HEK293 (cell line): ENCODE data around the gene RAB23.
A peak's percentile ranks its signal among the peaks of the same experiment; 100 is the strongest.

Experiments
- CTCF ChIA-PET: fragments of 350-600 bp; formaldehyde crosslinking; extraction: SDS; loops from one replicate; lab custom pipeline; 2021; ENCODE audit warnings: antibody characterized with exemption; lab: Yijun Ruan, JAX
- POLR2A ChIA-PET: fragments of 300-600 bp; formaldehyde crosslinking; extraction: SDS; loops from one replicate; lab custom pipeline; 2020; ENCODE audit warnings: antibody characterized with exemption, inconsistent platforms; lab: Yijun Ruan, JAX
- H3K27ac ChIP-seq: fragments of 200-500 bp; sonication (Bioruptor generic); 2 replicates; pipeline ENCODE4 v1.5.1; 2014; ENCODE audit warnings: low read depth, low read length, control low read depth, inconsistent platforms; ENCODE audit errors: extremely low read depth
- H3K36me3 ChIP-seq, 2 experiments: fragments of 200-500 bp in 1 of 2; sonication (Bioruptor generic) in 1 of 2; 1 replicate in 1 of 2; 2 replicates in 1 of 2; pipeline ENCODE4 v1.5.1; 2014 to 2017; ENCODE audit warnings: inconsistent platforms in 2 of 2, low read length in 2 of 2; ENCODE audit not compliant: control insufficient read depth in 2 of 2, insufficient read depth in 1 of 2
- H3K4me1 ChIP-seq: fragments of 200-500 bp; sonication (Bioruptor generic); 2 replicates; pipeline ENCODE4 v1.5.1; 2014; ENCODE audit warnings: mild to moderate bottlenecking, low read length, inconsistent platforms; ENCODE audit not compliant: control insufficient read depth, insufficient read depth
- H3K4me3 ChIP-seq: 2 replicates; pipeline ENCODE4 v1.5.1; 2011; ENCODE audit warnings: low read depth, mild to moderate bottlenecking, control low read depth, low read length, moderate library complexity
- H3K9me3 ChIP-seq: fragments of 200-500 bp; sonication (Bioruptor generic); 2 replicates; pipeline ENCODE4 v1.5.1; 2014; ENCODE audit warnings: low read depth, low read length, inconsistent platforms; ENCODE audit not compliant: control insufficient read depth, insufficient read depth
- HOXA7 ChIP-seq: sonication (generic); formaldehyde crosslinking; IDR thresholded peaks from 2 replicates; pipeline ENCODE4 v1.8.1; 2022; ENCODE audit warnings: missing genetic modification reagents, borderline replicate concordance
- KLF17 ChIP-seq: fragments of 450-650 bp; formaldehyde crosslinking; IDR thresholded peaks from 2 replicates; pipeline ENCODE4 v1.5.1; 2016; ENCODE audit warnings: missing biosample characterization, missing genetic modification characterization
- KLF7 ChIP-seq: fragments of 450-650 bp; formaldehyde crosslinking; IDR thresholded peaks from 2 replicates; pipeline ENCODE4 v1.5.1; 2016; ENCODE audit warnings: missing biosample characterization, missing genetic modification characterization, borderline replicate concordance
- RBAK ChIP-seq: fragments of 450-650 bp; formaldehyde crosslinking; IDR thresholded peaks from 2 replicates; pipeline ENCODE4 v1.5.1; 2016; ENCODE audit warnings: missing biosample characterization, missing genetic modification characterization
- REPIN1 ChIP-seq: fragments of 450-650 bp; formaldehyde crosslinking; IDR thresholded peaks from 2 replicates; pipeline ENCODE4 v1.5.1; 2017; ENCODE audit warnings: missing biosample characterization, missing genetic modification characterization, low read depth
- SALL2 ChIP-seq: fragments of 450-650 bp; formaldehyde crosslinking; IDR thresholded peaks from 2 replicates; pipeline ENCODE4 v1.5.0; 2017; ENCODE audit warnings: missing biosample characterization, mild to moderate bottlenecking, missing genetic modification characterization, borderline replicate concordance
- SETDB1 ChIP-seq: IDR thresholded peaks from one replicate; pipeline ENCODE4 v1.6.1; 2017; ENCODE audit warnings: mild to moderate bottlenecking, low read length, moderate library complexity, mixed read lengths; ENCODE audit not compliant: insufficient read length
- TRIM28 ChIP-seq: IDR thresholded peaks from 2 replicates; pipeline ENCODE4 v1.6.1; 2011; ENCODE audit warnings: low read length, control low read depth, borderline replicate concordance
- ZBTB17 ChIP-seq: fragments of 450-650 bp; formaldehyde crosslinking; IDR thresholded peaks from 2 replicates; pipeline ENCODE4 v1.5.1; 2016; ENCODE audit warnings: missing biosample characterization, missing genetic modification characterization
- ZNF140 ChIP-seq: fragments of 450-650 bp; formaldehyde crosslinking; IDR thresholded peaks from 2 replicates; pipeline ENCODE4 v1.5.1; 2016; ENCODE audit warnings: missing biosample characterization, missing genetic modification characterization
- ZNF146 ChIP-seq: fragments of 450-650 bp; formaldehyde crosslinking; IDR thresholded peaks from 2 replicates; pipeline ENCODE4 v1.5.1; 2016; ENCODE audit warnings: missing biosample characterization, missing genetic modification characterization
- ZNF169 ChIP-seq: fragments of 450-650 bp; formaldehyde crosslinking; IDR thresholded peaks from 2 replicates; pipeline ENCODE4 v1.5.1; 2016; ENCODE audit warnings: missing biosample characterization, missing genetic modification characterization
- ZNF2 ChIP-seq: fragments of 450-650 bp; formaldehyde crosslinking; IDR thresholded peaks from 2 replicates; pipeline ENCODE4 v1.5.1; 2016; ENCODE audit warnings: missing biosample characterization, missing genetic modification characterization
- ZNF202 ChIP-seq: fragments of 450-650 bp; formaldehyde crosslinking; IDR thresholded peaks from 2 replicates; pipeline ENCODE4 v1.5.1; 2016; ENCODE audit warnings: missing biosample characterization, missing genetic modification characterization, borderline replicate concordance
- ZNF248 ChIP-seq: fragments of 450-650 bp; formaldehyde crosslinking; IDR thresholded peaks from 2 replicates; pipeline ENCODE4 v1.5.1; 2017; ENCODE audit warnings: missing biosample characterization, missing genetic modification characterization
- ZNF26 ChIP-seq: fragments of 450-650 bp; formaldehyde crosslinking; IDR thresholded peaks from 2 replicates; pipeline ENCODE4 v1.5.1; 2016; ENCODE audit warnings: missing biosample characterization, missing genetic modification characterization
- ZNF266 ChIP-seq: fragments of 450-650 bp; formaldehyde crosslinking; IDR thresholded peaks from 2 replicates; pipeline ENCODE4 v1.5.1; 2016; ENCODE audit warnings: missing biosample characterization, missing genetic modification characterization, low read depth
- ZNF350 ChIP-seq: fragments of 450-650 bp; formaldehyde crosslinking; IDR thresholded peaks from 2 replicates; pipeline ENCODE4 v1.5.0; 2017; ENCODE audit warnings: missing biosample characterization, mild to moderate bottlenecking, missing genetic modification characterization
- ZNF394 ChIP-seq: fragments of 450-650 bp; formaldehyde crosslinking; IDR thresholded peaks from 2 replicates; pipeline ENCODE4 v1.5.1; 2016; ENCODE audit warnings: missing biosample characterization, missing genetic modification characterization, mild to moderate bottlenecking, moderate library complexity, borderline replicate concordance
- ZNF404 ChIP-seq: fragments of 450-650 bp; formaldehyde crosslinking; IDR thresholded peaks from 2 replicates; pipeline ENCODE4 v1.5.1; 2017; ENCODE audit warnings: missing biosample characterization, missing genetic modification characterization
- ZNF416 ChIP-seq: fragments of 450-650 bp; formaldehyde crosslinking; IDR thresholded peaks from 2 replicates; pipeline ENCODE4 v1.5.1; 2016; ENCODE audit warnings: missing biosample characterization, missing genetic modification characterization
- ZNF529 ChIP-seq: fragments of 450-650 bp; formaldehyde crosslinking; IDR thresholded peaks from 2 replicates; pipeline ENCODE4 v1.5.1; 2017; ENCODE audit warnings: missing genetic modification characterization, missing biosample characterization; ENCODE audit not compliant: insufficient replicate concordance
- ZNF600 ChIP-seq: fragments of 450-650 bp; formaldehyde crosslinking; IDR thresholded peaks from 2 replicates; pipeline ENCODE4 v1.5.1; 2016; ENCODE audit warnings: missing biosample characterization, missing genetic modification characterization
- ZNF626 ChIP-seq: fragments of 450-650 bp; sonication (Bioruptor Pico); formaldehyde crosslinking; IDR thresholded peaks from 2 replicates; pipeline ENCODE4 v1.5.1; 2018; ENCODE audit warnings: missing biosample characterization, missing genetic modification characterization, inconsistent platforms
- ZNF660 ChIP-seq: fragments of 450-650 bp; IDR thresholded peaks from 2 replicates; pipeline ENCODE4 v1.5.1; 2018; ENCODE audit warnings: missing biosample characterization, mild to moderate bottlenecking, missing genetic modification characterization
- ZNF768 ChIP-seq: fragments of 450-650 bp; formaldehyde crosslinking; IDR thresholded peaks from 2 replicates; pipeline ENCODE4 v1.5.1; 2018; ENCODE audit warnings: missing biosample characterization, mild to moderate bottlenecking, missing genetic modification characterization

Gene RAB23

GRCh38 chr6:57220083-57220703 is 1.9 kb downstream of the RAB23 start (continued):
- no peak for TF ChIP-seq ZNF2 (tag by site-specific recombination)
- TF ChIP-seq ZNF266 (tag by site-specific recombination) = no peak

GRCh38 chr6:57217270-57217669 is 4.8 kb downstream of the RAB23 start:
- Histone ChIP-seq H3K36me3 (peaks cover 0 to 7% of the 10 kb centered on the region in 2 experiments; a peak in 1 of 3 replicates), H3K4me3 (no peak overlapping the region), H3K27ac (no peak overlapping the region), H3K9me3 (no peaks in the 10 kb centered on the region), H3K4me1 (no peaks in the 10 kb centered on the region)
- CTCF ChIA-PET = interaction anchor here (0.5 to 0.7 kb wide), 4 partner anchors 9 to 257 kb away, joined by 3 to 4 read pairs (median 3); no protein-coding TSS in a partner anchor
- POLR2A ChIA-PET = no interaction called here
- TF ChIP-seq ZNF202 (tag by site-specific recombination) = 0 out of 2 replicates have a peak, but pooled peaks have one; percentile 26
- TF ChIP-seq ZNF248 = no peak

GRCh38 chr6:57216235-57217101 is 5.6 kb downstream of the RAB23 start:
- H3K27ac ChIP-seq = no peak overlapping the region
- H3K9me3 ChIP-seq = no peaks in the 10 kb centered on the region
- H3K4me3 ChIP-seq = no peak overlapping the region
- POLR2A ChIA-PET = no interaction called here
- TF ChIP-seq HOXA7 (CRISPR knock-in tag) (no peak), ZNF600 (tag by site-specific recombination) (no peak), ZNF768 (tag by site-specific recombination) (no peak), ZNF404 (tag by site-specific recombination) (no peak), ZNF146 (tag by site-specific recombination) (no peak), ZNF26 (tag by site-specific recombination) (no peak), ZNF350 (tag by site-specific recombination) (no peak), TRIM28 (no peak), KLF17 (tag by site-specific recombination) (no peak)
- TF ChIP-seq, all 188 proteins: peak for 0
- Histone ChIP-seq H3K4me1 (no peaks in the 10 kb centered on the region), H3K36me3 (peaks cover 0 to 7% of the 10 kb centered on the region in 2 experiments; a peak in 1 of 3 replicates)
- CTCF ChIA-PET = interaction anchor here (0.5 to 0.7 kb wide), 3 partner anchors 50 to 256 kb away, joined by 3 read pairs; no protein-coding TSS in a partner anchor

- TF ChIP-seq ZBTB17 (no peak), ZNF660 (tag by site-specific recombination) (no peak), RBAK (tag by site-specific recombination) (no peak), ZNF529 (tag by site-specific recombination) (peak; percentile 15), KLF7 (tag by site-specific recombination) (no peak), TRIM28 (peak; percentile 56; the same call in 1 of the 2 replicates), ZNF416 (no peak), SETDB1 (peak; percentile 86), SALL2 (tag by site-specific recombination) (no peak), ZNF394 (tag by site-specific recombination) (no peak), ZNF169 (tag by site-specific recombination) (no peak), ZNF140 (tag by site-specific recombination) (no peak), ZNF626 (tag by site-specific recombination) (no peak), REPIN1 (tag by site-specific recombination) (no peak)
- H3K27ac ChIP-seq = no peak overlapping the region
- POLR2A ChIA-PET = no interaction called here
- no peaks in the 10 kb centered on the region for H3K9me3 ChIP-seq
- CTCF ChIA-PET = interaction anchor here (1.1 to 1.2 kb wide), 2 partner anchors 9 to 52 kb away, joined by 4 to 5 read pairs; no protein-coding TSS in a partner anchor
- H3K4me1 ChIP-seq = no peaks in the 10 kb centered on the region
- H3K4me3 ChIP-seq = no peak overlapping the region
- H3K36me3 ChIP-seq = peaks cover 0 to 7% of the 10 kb centered on the region in 2 experiments; a peak in 1 of 3 replicates
Observed at GRCh38 chr6:57215260-57215659, 6.8 kb downstream of the RAB23 start.
